ENCODE results near the gene TMEM108. TPM values are rescaled to one million over a fixed set of nuclear protein-coding genes. Genes with fewer than 3 reads are reported as not detected.

Gene TMEM108
- total and polyA plus RNA-seq, 2 experiments from 2014 or later: 7.4 to 15.3 TPM

- TF ChIP-seq REST (IDR thresholded peaks at IDR 0.05; ENCODE audit: unreplicated experiment) (no peak), JUNB (IDR thresholded peaks at IDR 0.05; ENCODE audit: unreplicated experiment) (no peak), ZNF331 (CRISPR knock-in tag; IDR thresholded peaks at IDR 0.05; ENCODE audit: low read depth) (no peak), ZNF114 (CRISPR knock-in tag; IDR thresholded peaks at IDR 0.05) (no peak)
These were observed 235.2 kb downstream of the TMEM108 start (continued) for GRCh38 chr3:133273346-133273745.

GRCh38 chr3:133274477-133274876 lies 236.3 kb downstream of the TMEM108 start:
- no peaks in the 10 kb centered on the region for H3K9me3 Mint-ChIP-seq
- H3F3A ChIP-seq (replicated peaks; ENCODE audit: low read depth): no peaks in the 10 kb centered on the region
- no peaks in the 10 kb centered on the region for H4K20me1 ChIP-seq (replicated peaks; ENCODE audit: insufficient read depth)
- no peak for TF ChIP-seq NANOG (IDR thresholded peaks at IDR 0.05; ENCODE audit: borderline replicate concordance)
- TF ChIP-seq EZH2phosphoT487 (IDR thresholded peaks at IDR 0.05; ENCODE audit: unreplicated experiment): no peak
- peak; percentile 52 to 53 for TF ChIP-seq CTCF (conservative IDR thresholded peaks at IDR 0.05; ENCODE audit: low read depth in 2 of 2)
- H3K4me3 ChIP-seq: no peak overlapping the region
- H3K4me1 ChIP-seq (ENCODE audit: insufficient read depth): peaks cover 9% of the 10 kb centered on the region; the same call in 1 of the 2 replicates
- H3K4me1 Mint-ChIP-seq: peaks cover 28% of the 10 kb centered on the region
- H3K27ac ChIP-seq (ENCODE audit: low read depth): no peak overlapping the region
- H2AFZ ChIP-seq: no peak overlapping the region
- H3K36me3 Mint-ChIP-seq (ENCODE audit: low read depth): no peaks in the 10 kb centered on the region
- ATAC-seq: peak; percentile 61
- H3K4me3 Mint-ChIP-seq: no peak overlapping the region
- no peaks in the 10 kb centered on the region for H3K27me3 ChIP-seq (ENCODE audit: insufficient read depth)
- no peaks in the 10 kb centered on the region; the same call in 1 of the 2 replicates for H3K9me2 ChIP-seq (ENCODE audit: insufficient read depth)
- H3K27me3 Mint-ChIP-seq (ENCODE audit: insufficient read depth, low read depth, poor library complexity): no peaks in the 10 kb centered on the region
- H3K79me2 ChIP-seq (replicated peaks; ENCODE audit: insufficient read depth): no peaks in the 10 kb centered on the region
- peak; percentile 38 for DNase-seq (ENCODE audit: low spot score)
- no peaks in the 10 kb centered on the region for H3K36me3 ChIP-seq (ENCODE audit: insufficient read depth)
- H3K4me2 ChIP-seq: no peak overlapping the region
- peak overlapping the region; percentile 36; the same call in 1 of the 2 replicates for H3K27ac Mint-ChIP-seq

- ATAC-seq (peak; percentile 43), DNase-seq (ENCODE audit: low spot score) (peak; percentile 60)
- Mint-ChIP-seq H3K27ac (0 out of 2 replicates have a peak overlapping the region, but pooled peaks have one; percentile 42), H3K36me3 (ENCODE audit: low read depth) (no peaks in the 10 kb centered on the region), H3K27me3 (ENCODE audit: insufficient read depth, low read depth, poor library complexity) (no peaks in the 10 kb centered on the region), H3K4me3 (no peak overlapping the region), H3K9me3 (no peaks in the 10 kb centered on the region), H3K4me1 (peaks cover 11% of the 10 kb centered on the region; the same call in 2 of the 3 replicates)
- H3K27ac ChIP-seq (ENCODE audit: low read depth): 0 out of 2 replicates have a peak overlapping the region, but pooled peaks have one; percentile 4
- H3K4me3 ChIP-seq: no peak overlapping the region
- H2AFZ ChIP-seq: no peak overlapping the region
- H3K36me3 ChIP-seq (ENCODE audit: insufficient read depth): no peaks in the 10 kb centered on the region
- no peaks in the 10 kb centered on the region for H3F3A ChIP-seq (replicated peaks; ENCODE audit: low read depth)
- no peaks in the 10 kb centered on the region for H3K79me2 ChIP-seq (replicated peaks; ENCODE audit: insufficient read depth)
- H3K4me2 ChIP-seq: no peak overlapping the region
- no peaks in the 10 kb centered on the region for H4K20me1 ChIP-seq (replicated peaks; ENCODE audit: insufficient read depth)
- H3K4me1 ChIP-seq (ENCODE audit: insufficient read depth): peaks cover 4% of the 10 kb centered on the region; the same call in 1 of the 2 replicates
- no peaks in the 10 kb centered on the region for H3K27me3 ChIP-seq (ENCODE audit: insufficient read depth)
- H3K9me2 ChIP-seq (ENCODE audit: insufficient read depth): no peaks in the 10 kb centered on the region
- no peak for TF ChIP-seq CTCF (conservative IDR thresholded peaks at IDR 0.05; ENCODE audit: low read depth in 2 of 2)
- no peak for TF ChIP-seq POLR2AphosphoS5 (IDR thresholded peaks at IDR 0.05; ENCODE audit: low read depth)
- TF ChIP-seq EZH2phosphoT487 (IDR thresholded peaks at IDR 0.05; ENCODE audit: unreplicated experiment): no peak
- TF ChIP-seq ETS1 (IDR thresholded peaks at IDR 0.05): no peak
- TF ChIP-seq JUNB (IDR thresholded peaks at IDR 0.05; ENCODE audit: unreplicated experiment): no peak
- no peak for TF ChIP-seq STAT1 (IDR thresholded peaks at IDR 0.05; ENCODE audit: unreplicated experiment)
- TF ChIP-seq EZH2 (IDR thresholded peaks at IDR 0.05; ENCODE audit: low read depth, unreplicated experiment): no peak
These were observed 238.4 kb downstream of the TMEM108 start for GRCh38 chr3:133276594-133276993.
